ENCODE measurements around the gene KCTD17.
A peak's percentile ranks its signal among the peaks of the same experiment; 100 is the strongest.

- TF ChIP-seq ATF1 (CRISPR knock-in tag; IDR thresholded peaks at IDR 0.05) (peak; percentile 77), TAF1 (CRISPR knock-in tag; IDR thresholded peaks at IDR 0.05) (peak; percentile 75), ASH2L (IDR thresholded peaks at IDR 0.05; ENCODE audit: insufficient read length, low read depth, low read length) (peak; percentile 65), CBX5 (CRISPR knock-in tag; IDR thresholded peaks at IDR 0.05; ENCODE audit: borderline replicate concordance) (peak; percentile 96), ESRRA (CRISPR knock-in tag; IDR thresholded peaks at IDR 0.05; ENCODE audit: low read depth) (no peak; the same call in 1 of the 2 replicates)
- TF ChIP-seq, protein P1, sequence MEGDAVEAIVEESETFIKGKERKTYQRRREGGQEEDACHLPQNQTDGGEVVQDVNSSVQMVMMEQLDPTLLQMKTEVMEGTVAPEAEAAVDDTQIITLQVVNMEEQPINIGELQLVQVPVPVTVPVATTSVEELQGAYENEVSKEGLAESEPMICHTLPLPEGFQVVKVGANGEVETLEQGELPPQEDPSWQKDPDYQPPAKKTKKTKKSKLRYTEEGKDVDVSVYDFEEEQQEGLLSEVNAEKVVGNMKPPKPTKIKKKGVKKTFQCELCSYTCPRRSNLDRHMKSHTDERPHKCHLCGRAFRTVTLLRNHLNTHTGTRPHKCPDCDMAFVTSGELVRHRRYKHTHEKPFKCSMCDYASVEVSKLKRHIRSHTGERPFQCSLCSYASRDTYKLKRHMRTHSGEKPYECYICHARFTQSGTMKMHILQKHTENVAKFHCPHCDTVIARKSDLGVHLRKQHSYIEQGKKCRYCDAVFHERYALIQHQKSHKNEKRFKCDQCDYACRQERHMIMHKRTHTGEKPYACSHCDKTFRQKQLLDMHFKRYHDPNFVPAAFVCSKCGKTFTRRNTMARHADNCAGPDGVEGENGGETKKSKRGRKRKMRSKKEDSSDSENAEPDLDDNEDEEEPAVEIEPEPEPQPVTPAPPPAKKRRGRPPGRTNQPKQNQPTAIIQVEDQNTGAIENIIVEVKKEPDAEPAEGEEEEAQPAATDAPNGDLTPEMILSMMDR (CRISPR knock-in tag; IDR thresholded peaks at IDR 0.05), result no peak
- TF ChIP-seq, protein P2, sequence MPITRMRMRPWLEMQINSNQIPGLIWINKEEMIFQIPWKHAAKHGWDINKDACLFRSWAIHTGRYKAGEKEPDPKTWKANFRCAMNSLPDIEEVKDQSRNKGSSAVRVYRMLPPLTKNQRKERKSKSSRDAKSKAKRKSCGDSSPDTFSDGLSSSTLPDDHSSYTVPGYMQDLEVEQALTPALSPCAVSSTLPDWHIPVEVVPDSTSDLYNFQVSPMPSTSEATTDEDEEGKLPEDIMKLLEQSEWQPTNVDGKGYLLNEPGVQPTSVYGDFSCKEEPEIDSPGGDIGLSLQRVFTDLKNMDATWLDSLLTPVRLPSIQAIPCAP (CRISPR knock-in tag; IDR thresholded peaks at IDR 0.05; ENCODE audit: low read depth), result no peak
These were observed 18.7 kb upstream of the KCTD17 start for GRCh38 chr22:37032535-37033460.
